HG03103 (cell line): ENCODE data around the gene SUSD6.

Source experiments
- ATAC-seq: cut with Tn5 transposase; IDR thresholded peaks from one replicate; pipeline ENCODE4 v1.9.1; 2021; ENCODE audit warnings: low read depth; ENCODE audit not compliant: unreplicated experiment

Gene SUSD6

GRCh38 chr14:69669375-69669774 lies 58.0 kb downstream of the SUSD6 start:
- no peak for ATAC-seq

GRCh38 chr14:69670093-69670492 lies 58.7 kb downstream of the SUSD6 start:
- no peak for ATAC-seq

GRCh38 chr14:69671365-69672030 lies 60.1 kb downstream of the SUSD6 start:
- no peak for ATAC-seq

GRCh38 chr14:69672356-69672755 lies 61.0 kb downstream of the SUSD6 start:
- ATAC-seq: no peak

- ATAC-seq: no peak
Measured at GRCh38 chr14:69673104-69673503, 61.7 kb downstream of the SUSD6 start.

GRCh38 chr14:69673578-69674305 lies 62.3 kb downstream of the SUSD6 start:
- no peak for ATAC-seq

GRCh38 chr14:69674546-69675244 lies 63.3 kb downstream of the SUSD6 start:
- no peak for ATAC-seq

GRCh38 chr14:69675245-69675583 lies 63.8 kb downstream of the SUSD6 start:
- no peak for ATAC-seq

- ATAC-seq: peak; percentile 70
Measured at GRCh38 chr14:69675877-69676416, 64.6 kb downstream of the SUSD6 start.

- ATAC-seq: no peak
Measured at GRCh38 chr14:69676723-69677122, 65.3 kb downstream of the SUSD6 start.

- ATAC-seq: no peak
Measured at GRCh38 chr14:69680297-69680696, 68.9 kb downstream of the SUSD6 start.

- no peak for ATAC-seq
Measured at GRCh38 chr14:69682136-69682535, 70.7 kb downstream of the SUSD6 start.

- ATAC-seq: no peak
Measured at GRCh38 chr14:69682621-69683263, 71.3 kb downstream of the SUSD6 start.

- no peak for ATAC-seq
Measured at GRCh38 chr14:69683971-69684370, 72.6 kb downstream of the SUSD6 start.

GRCh38 chr14:69684461-69685217 lies 73.2 kb downstream of the SUSD6 start:
- ATAC-seq: no peak

- no peak for ATAC-seq
Measured at GRCh38 chr14:69685218-69685616, 73.8 kb downstream of the SUSD6 start.

- no peak for ATAC-seq
Measured at GRCh38 chr14:69685716-69686115, 74.3 kb downstream of the SUSD6 start.

- no peak for ATAC-seq
Measured at GRCh38 chr14:69687606-69688298, 76.4 kb downstream of the SUSD6 start.

GRCh38 chr14:69688299-69688649 lies 76.9 kb downstream of the SUSD6 start:
- no peak for ATAC-seq

- no peak for ATAC-seq
Measured at GRCh38 chr14:69690042-69690441, 78.6 kb downstream of the SUSD6 start.
